ENCODE measurements around the gene PCNA. TPM values are rescaled to one million over a fixed set of nuclear protein-coding genes. Genes with fewer than 3 reads are reported as not detected.
"Not testable (repeated sequence)": the region's sequence is repeated elsewhere in the genome, so short reads cannot be mapped to it uniquely, and the experiment has no call there.

PCNA gene
- total RNA-seq, 2 donors from 2014 or later, result 23.9 to 38.1 TPM

DNA sequence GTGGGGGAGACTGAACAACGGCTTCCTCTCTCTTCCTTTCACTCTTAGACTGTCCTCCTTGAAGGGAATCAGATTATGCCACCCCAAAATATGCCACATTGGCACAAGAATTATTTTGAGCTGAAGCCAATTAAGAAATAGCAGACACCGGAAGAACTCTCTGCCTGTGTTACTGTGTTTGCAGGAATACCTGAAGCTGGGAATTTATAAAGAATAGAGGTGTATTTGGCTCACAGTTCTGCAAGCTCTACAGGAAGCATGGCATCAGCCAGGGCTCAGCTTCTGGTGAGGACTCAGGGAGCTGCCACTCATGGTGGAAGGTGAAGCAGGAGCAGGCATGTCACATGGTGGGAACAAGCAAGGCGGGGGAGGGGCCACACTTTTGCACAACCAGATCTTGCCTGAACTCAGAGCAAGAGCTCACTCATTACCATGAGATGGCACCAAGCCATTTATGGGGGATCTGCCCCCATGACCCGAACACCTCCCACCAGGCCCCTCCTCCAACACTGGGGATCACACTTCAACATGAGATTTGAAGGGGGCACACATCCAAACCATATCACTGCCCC lies 46.0 kb downstream of the PCNA start:
- intact Hi-C loops (cut with DNase I), result no loop called here
- DNase-seq, result no peak
- ATAC-seq, result no peak

GRCh38 chr20:5072756-5073659 lies 46.8 kb downstream of the PCNA start:
- DNase-seq (peak; percentile 94), ATAC-seq (peak; percentile 99)
- intact Hi-C loops (cut with DNase I), result no loop called here

DNA sequence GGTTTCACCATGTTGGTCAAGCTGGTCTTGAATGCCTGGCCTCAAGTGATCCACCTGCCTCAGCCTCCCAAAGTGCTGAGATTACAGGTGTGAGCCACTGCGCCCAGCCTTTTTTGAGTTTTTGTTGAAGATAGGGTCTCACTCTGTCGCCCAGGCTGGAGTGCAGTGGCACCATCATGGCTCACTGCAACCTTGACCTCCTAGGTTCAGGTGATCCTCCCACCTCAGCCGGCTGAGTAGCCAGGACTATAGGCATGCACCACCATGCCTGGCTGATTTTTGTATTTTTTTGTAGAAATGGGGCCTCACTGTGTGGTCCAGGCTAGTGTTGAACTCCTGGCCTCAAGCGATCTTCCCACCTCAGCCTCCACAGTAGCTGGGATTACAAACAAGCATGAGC lies 47.8 kb downstream of the PCNA start:
- DNase-seq; intact Hi-C loops (cut with DNase I): not testable (repeated sequence)

GRCh38 chr20:5070570-5070969 lies 49.2 kb downstream of the PCNA start:
- DNase-seq (no peak), ATAC-seq (no peak)
- intact Hi-C loops (cut with DNase I), result no loop called here

More for the DNA sequence above, 47.8 kb downstream of the PCNA start:
- not testable (repeated sequence) for ATAC-seq

- ATAC-seq (no peak), DNase-seq (no peak)
- intact Hi-C loops (cut with DNase I), result no loop called here
Observed at GRCh38 chr20:5070081-5070480, 49.7 kb downstream of the PCNA start.

DNA sequence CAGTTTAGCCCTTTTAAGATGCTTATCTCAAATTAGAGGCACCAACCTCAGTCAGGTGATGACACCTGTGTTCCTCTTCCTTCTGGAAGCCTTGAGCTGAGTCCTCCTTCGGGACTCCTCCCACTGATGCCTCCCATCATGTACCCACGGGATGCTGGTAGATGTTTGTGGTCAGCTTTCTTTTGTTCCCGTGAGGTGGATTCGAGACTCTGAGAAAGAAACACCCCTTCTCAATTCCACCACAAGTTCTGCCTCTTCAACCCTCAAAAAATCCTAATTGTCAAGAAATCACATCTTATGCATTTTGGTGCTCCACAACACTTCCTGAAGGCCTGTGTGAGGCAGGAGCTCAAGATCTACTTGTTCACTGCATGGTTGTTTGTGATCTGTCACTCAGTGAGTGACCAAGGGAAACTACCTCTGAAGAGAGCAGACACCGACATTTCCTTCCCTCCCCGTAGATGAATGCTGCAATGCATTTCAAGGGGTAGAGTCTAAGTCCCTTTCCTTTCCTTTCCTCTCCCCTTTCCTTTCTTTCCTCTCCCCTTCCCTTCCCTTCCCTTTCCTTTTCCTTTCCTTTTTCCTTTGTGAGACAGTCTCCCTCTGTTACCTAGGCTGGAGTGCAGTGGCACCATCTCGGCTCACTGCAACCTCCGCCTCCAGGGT lies 50.5 kb downstream of the PCNA start:
- intact Hi-C loops (cut with DNase I), result no loop called here
- DNase-seq, result no peak
- ATAC-seq, result no peak

DNA sequence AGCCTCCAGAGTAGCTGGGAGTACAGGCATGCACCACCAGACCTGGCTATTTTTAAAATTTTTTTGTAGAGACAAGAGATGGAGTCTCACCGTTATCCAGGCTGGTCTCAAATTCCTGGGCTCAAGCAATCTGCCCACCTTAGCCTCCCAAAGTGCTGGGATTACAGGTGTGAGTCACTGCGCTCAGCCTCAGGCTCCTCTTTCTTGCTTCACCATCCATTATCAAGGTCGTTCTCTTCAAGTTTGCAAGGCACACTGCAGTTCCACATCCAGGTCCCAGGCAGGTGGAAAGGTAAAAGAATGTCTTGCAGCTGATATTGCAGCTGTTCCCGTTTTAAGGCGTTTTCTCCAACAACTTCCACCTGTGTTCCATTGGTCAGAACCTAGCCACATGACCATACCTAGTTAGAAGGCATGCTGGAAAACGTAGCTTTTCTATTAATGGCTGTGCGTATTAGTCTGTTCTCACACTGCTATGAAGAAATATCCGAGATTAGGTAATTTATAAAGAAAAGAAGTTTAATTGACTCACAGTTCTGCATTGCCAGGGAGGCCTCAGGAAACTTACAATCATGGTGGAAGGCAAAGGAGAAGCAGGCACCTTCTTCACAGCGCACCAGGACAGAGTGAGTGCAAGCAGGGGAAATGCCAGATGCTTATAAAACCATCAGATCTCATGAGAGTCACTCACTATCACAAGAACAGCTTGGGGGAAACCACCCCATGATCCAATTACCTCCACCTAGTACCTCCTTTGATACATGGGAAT lies 51.7 kb downstream of the PCNA start:
- intact Hi-C loops (cut with DNase I), result no loop called here
- ATAC-seq, result no peak
- DNase-seq, result no peak

DNA sequence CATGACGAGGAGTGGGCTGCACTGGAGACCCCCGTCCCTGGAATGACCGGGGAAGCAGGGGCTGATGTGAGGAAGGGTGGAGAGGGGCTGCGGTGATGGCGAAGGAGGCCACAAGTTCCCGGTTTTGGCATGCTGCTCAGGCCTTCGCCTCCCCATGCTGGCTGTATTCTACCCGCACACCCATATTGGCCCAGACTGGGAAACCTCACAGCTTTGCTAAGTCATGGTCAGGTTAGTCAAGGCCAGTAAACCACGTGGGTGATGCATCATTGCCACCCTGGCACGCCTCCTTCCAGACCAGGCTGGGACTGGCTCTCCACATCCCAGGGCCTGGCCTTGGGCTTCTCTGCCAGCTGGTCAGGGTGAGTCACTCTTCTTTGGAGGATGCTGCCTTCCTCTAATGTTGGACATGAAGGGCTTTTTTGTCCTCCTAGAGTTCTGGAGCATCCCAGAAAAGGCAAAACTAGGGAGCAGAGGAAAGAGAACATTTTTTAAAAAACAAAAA lies 53.8 kb downstream of the PCNA start:
- ATAC-seq (peak; percentile 34 to 97), DNase-seq (peak; percentile 54)
- intact Hi-C loops (cut with DNase I), result no loop called here

DNA sequence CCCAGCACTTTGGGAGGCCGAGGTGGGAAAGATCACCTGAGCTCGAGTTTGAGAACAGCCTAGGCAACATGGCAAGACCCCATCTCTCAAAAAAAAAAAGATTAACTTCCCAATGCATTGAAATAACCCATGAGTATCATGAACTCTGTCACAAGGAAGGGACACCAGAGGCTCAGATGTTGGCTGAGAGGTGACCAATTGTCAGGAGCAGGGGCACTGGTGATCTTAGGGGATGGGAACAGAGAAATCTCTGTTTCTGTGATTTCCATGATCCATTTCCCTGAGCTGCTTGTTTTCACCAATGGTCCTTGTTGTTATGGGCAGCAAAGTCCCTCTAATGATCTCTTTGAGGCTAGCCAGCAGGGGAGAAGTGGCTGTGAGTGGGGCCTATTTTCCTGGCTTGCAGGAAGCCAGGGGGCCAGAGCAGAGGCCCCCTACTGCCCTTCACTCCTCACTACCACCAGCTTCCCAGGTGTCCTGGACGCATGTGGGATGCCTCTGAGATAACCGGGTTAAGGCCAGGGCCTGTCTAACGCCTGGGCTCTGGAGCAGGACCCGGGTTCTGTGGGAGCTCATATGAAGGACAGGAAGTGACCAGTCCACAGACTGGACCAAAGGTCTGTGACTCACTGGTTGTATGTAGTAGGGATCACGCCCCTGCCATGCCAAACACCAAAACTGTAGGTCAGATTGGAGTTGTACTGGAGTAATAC lies 54.4 kb downstream of the PCNA start:
- peak in 1 of 2 donors; percentile 57 for ATAC-seq
- DNase-seq, result no peak

More for the DNA sequence above, 54.4 kb downstream of the PCNA start:
- intact Hi-C loops (cut with DNase I), result no loop called here

Other genes starting within 250 kb of the PCNA start
- gene SLC23A2, start 118.4 kb downstream of the PCNA start, total RNA-seq, result 10 to 100 TPM; 10.8 to 12.8 TPM
- 10 to 100 TPM; 93.4 to 97.1 TPM for gene TMEM230, start 6.9 kb downstream of the PCNA start, total RNA-seq
- gene CDS2, start 7.0 kb upstream of the PCNA start, total RNA-seq, result 10 to 100 TPM; 57.7 to 77.7 TPM
- not detected for gene PROKR2, start 197.0 kb upstream of the PCNA start, total RNA-seq